Cardiac ventricle fibroblast (primary cell): ENCODE data around the gene NKAIN2. TPM values are rescaled to one million over a fixed set of nuclear protein-coding genes. Genes with fewer than 3 reads are reported as not detected.

Experiments
- total RNA-seq: library from RNA; depleted of rRNA; stranded (reverse); fragments of >200 nt; gene quantifications from 2 replicates; pipeline ENCODE4 v1.2.3, GENCODE V29; 2015

Gene NKAIN2
- not detected in 2 replicates for total RNA-seq

DNA sequence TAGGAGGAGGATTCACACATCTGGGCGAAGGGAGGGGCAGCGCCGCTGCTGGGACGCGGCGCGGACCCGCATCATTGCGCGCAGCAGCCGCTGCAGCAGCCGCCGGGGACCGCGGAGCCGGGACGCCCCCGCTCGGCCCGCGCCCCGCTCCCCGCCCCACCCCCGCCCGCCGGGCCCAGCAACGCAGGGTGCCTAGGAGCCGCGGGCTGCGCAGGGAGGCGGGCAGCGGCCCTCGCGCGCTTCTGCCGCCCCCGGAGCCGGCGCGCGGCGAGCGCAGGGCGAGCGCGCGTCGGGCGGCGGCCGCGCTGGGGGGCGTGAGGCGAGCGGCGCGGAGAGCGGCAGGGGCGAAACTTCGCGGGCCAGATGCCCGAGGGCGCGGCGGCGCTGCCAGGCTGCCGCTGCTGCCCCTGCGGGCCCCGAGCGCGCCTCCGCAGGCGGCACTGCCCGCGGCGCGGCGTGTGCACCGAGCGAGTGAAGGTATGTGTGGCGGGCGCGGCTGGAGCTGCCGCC, at the start of gene NKAIN2:
NKAIN2 (plus strand) TSS at position 362 of the 510 bp plus-strand sequence.

Other genes with a start within 250 kb of the NKAIN2 start
- not detected in 2 replicates for gene TRDN, start 166.9 kb upstream of the NKAIN2 start, total RNA-seq